Neural progenitor cell (in vitro differentiated cells): ENCODE measurements around the gene SNCAIP. TPM values are rescaled to one million over a fixed set of nuclear protein-coding genes. Genes with fewer than 3 reads are reported as not detected.
A peak's percentile ranks its signal among the peaks of the same experiment; 100 is the strongest.

ENCODE experiments used
- DNase-seq: peaks from one replicate; pipeline ENCODE4 v3.0.0-alpha.2; 2016; ENCODE audit warnings: low spot score
- H2AFZ ChIP-seq: fragments of 200-600 bp; sonication (generic); replicated peaks from 2 replicates; pipeline ENCODE4 v1.6.1; 2016; ENCODE audit warnings: antibody characterized with exemption
- H3F3A ChIP-seq: fragments of 200-600 bp; sonication (generic); 2 replicates; pipeline ENCODE4 v1.6.1; 2016; ENCODE audit warnings: antibody characterized with exemption, low read depth
- H3K27ac ChIP-seq: fragments of 200-600 bp; sonication (generic); 2 replicates; pipeline ENCODE4 v1.5.1; 2016; ENCODE audit warnings: mild to moderate bottlenecking
- H3K27me3 ChIP-seq: fragments of 200-600 bp; sonication (generic); 2 replicates; pipeline ENCODE4 v1.6.1; 2016; ENCODE audit warnings: mild to moderate bottlenecking, moderate library complexity
- H3K36me3 ChIP-seq: fragments of 200-600 bp; sonication (generic); 2 replicates; pipeline ENCODE4 v1.5.1; 2016
- H3K4me1 ChIP-seq: fragments of 200-600 bp; sonication (generic); 2 replicates; pipeline ENCODE4 v1.6.1; 2016; ENCODE audit warnings: mixed run types
- H3K4me2 ChIP-seq: fragments of 200-600 bp; sonication (generic); 2 replicates; pipeline ENCODE4 v1.6.1; 2016
- H3K4me3 ChIP-seq: fragments of 200-600 bp; sonication (generic); 2 replicates; pipeline ENCODE4 v1.5.1; 2016
- H3K79me2 ChIP-seq: fragments of 200-600 bp; sonication (generic); 2 replicates; pipeline ENCODE4 v1.6.1; 2016; ENCODE audit warnings: low read depth
- H3K9ac ChIP-seq: fragments of 200-600 bp; sonication (generic); 2 replicates; pipeline ENCODE4 v1.6.1; 2016
- H3K9me3 ChIP-seq: fragments of 200-600 bp; sonication (generic); 2 replicates; pipeline ENCODE4 v1.5.1; 2016; ENCODE audit warnings: low read depth
- H4K20me1 ChIP-seq: fragments of 200-600 bp; sonication (generic); 2 replicates; pipeline ENCODE4 v1.6.1; 2016; ENCODE audit warnings: low read depth
- H3K27ac Mint-ChIP-seq: 3 replicates; pipeline ENCODE4 v1.8.0; 2021; ENCODE audit warnings: mixed read lengths
- H3K27me3 Mint-ChIP-seq: 2 replicates; pipeline ENCODE4 v1.8.0; 2022; ENCODE audit warnings: low read depth, mild to moderate bottlenecking, inconsistent platforms, moderate library complexity, mixed read lengths; ENCODE audit not compliant: insufficient read depth
- H3K36me3 Mint-ChIP-seq: 3 replicates; pipeline ENCODE4 v1.8.0; 2021; ENCODE audit warnings: mixed read lengths
- H3K4me1 Mint-ChIP-seq: 3 replicates; pipeline ENCODE4 v1.8.0; 2021; ENCODE audit warnings: mixed read lengths
- H3K4me3 Mint-ChIP-seq: 3 replicates; pipeline ENCODE4 v1.8.0; 2021; ENCODE audit warnings: mild to moderate bottlenecking, moderate library complexity, mixed read lengths
- H3K9me3 Mint-ChIP-seq: 3 replicates; pipeline ENCODE4 v1.8.0; 2020; ENCODE audit warnings: mixed read lengths
- CTCF ChIP-seq: fragments of 200-600 bp; sonication (generic); IDR thresholded peaks from 2 replicates; pipeline ENCODE4 v1.5.1; 2017; ENCODE audit warnings: antibody characterized with exemption, mild to moderate bottlenecking
- EZH2 ChIP-seq: fragments of 200-600 bp; sonication (generic); IDR thresholded peaks from 2 replicates; pipeline ENCODE4 v1.6.1; 2017; ENCODE audit warnings: antibody characterized with exemption, mild to moderate bottlenecking, moderate library complexity
- EZH2phosphoT487 ChIP-seq: fragments of 200-600 bp; sonication (generic); IDR thresholded peaks from 2 replicates; pipeline ENCODE4 v1.6.1; 2017; ENCODE audit warnings: antibody characterized with exemption
- total RNA-seq: library from RNA; depleted of rRNA; stranded (reverse); fragments of >200 nt; gene quantifications from 2 replicates; pipeline ENCODE4 v1.2.3, GENCODE V29; 2015; ENCODE audit warnings: low replicate concordance

Gene SNCAIP
- total RNA-seq, 1 donor from 2014 or later: 4.8 TPM

GRCh38 chr5:122421374-122422079, 109.5 kb downstream of the SNCAIP start:
- Histone ChIP-seq H2AFZ (no peak overlapping the region), H3K36me3 (no peaks in the 10 kb centered on the region), H3K9ac (no peak overlapping the region), H3K4me3 (no peak overlapping the region), H3K4me2 (no peak overlapping the region), H3F3A (peaks cover 5% of the 10 kb centered on the region), H3K4me1 (peaks cover 11% of the 10 kb centered on the region), H3K27me3 (no peaks in the 10 kb centered on the region), H4K20me1 (no peaks in the 10 kb centered on the region), H3K79me2 (no peaks in the 10 kb centered on the region), H3K9me3 (no peaks in the 10 kb centered on the region), H3K27ac (no peak overlapping the region)
- no peak for TF ChIP-seq CTCF
- no peak for TF ChIP-seq EZH2
- no peak for TF ChIP-seq EZH2phosphoT487
- no peak for DNase-seq
- no peak overlapping the region for H3K4me3 Mint-ChIP-seq
- H3K4me1 Mint-ChIP-seq: peaks cover 6% of the 10 kb centered on the region
- H3K9me3 Mint-ChIP-seq: no peaks in the 10 kb centered on the region
- no peaks in the 10 kb centered on the region for H3K27me3 Mint-ChIP-seq
- no peak overlapping the region for H3K27ac Mint-ChIP-seq
- H3K36me3 Mint-ChIP-seq: peaks cover 1% of the 10 kb centered on the region

- no peak overlapping the region for H3K4me3 Mint-ChIP-seq
- Histone ChIP-seq H2AFZ (no peak overlapping the region), H3K4me1 (peaks cover 11% of the 10 kb centered on the region), H3K9ac (no peak overlapping the region), H3K79me2 (no peaks in the 10 kb centered on the region), H4K20me1 (no peaks in the 10 kb centered on the region), H3K27ac (no peak overlapping the region), H3K36me3 (no peaks in the 10 kb centered on the region), H3K27me3 (no peaks in the 10 kb centered on the region), H3K9me3 (no peaks in the 10 kb centered on the region), H3K4me3 (no peak overlapping the region), H3F3A (peaks cover 5% of the 10 kb centered on the region), H3K4me2 (no peak overlapping the region)
- no peaks in the 10 kb centered on the region for H3K27me3 Mint-ChIP-seq
- H3K4me1 Mint-ChIP-seq: peaks cover 6% of the 10 kb centered on the region
- no peaks in the 10 kb centered on the region for H3K9me3 Mint-ChIP-seq
- H3K36me3 Mint-ChIP-seq: peaks cover 1% of the 10 kb centered on the region
- no peak for DNase-seq
- TF ChIP-seq EZH2: no peak
- TF ChIP-seq EZH2phosphoT487: no peak
- TF ChIP-seq CTCF: no peak
- H3K27ac Mint-ChIP-seq: no peak overlapping the region
Measured at GRCh38 chr5:122423221-122423620, 111.2 kb downstream of the SNCAIP start.

- Histone ChIP-seq H3K4me3 (no peak overlapping the region), H3K79me2 (no peaks in the 10 kb centered on the region), H3K36me3 (no peaks in the 10 kb centered on the region), H2AFZ (no peak overlapping the region), H3K9ac (no peak overlapping the region), H3K27ac (no peak overlapping the region), H4K20me1 (no peaks in the 10 kb centered on the region), H3F3A (peaks cover 14% of the 10 kb centered on the region), H3K27me3 (no peaks in the 10 kb centered on the region), H3K4me1 (peaks cover 11% of the 10 kb centered on the region), H3K4me2 (no peak overlapping the region), H3K9me3 (no peaks in the 10 kb centered on the region)
- peak; percentile 15 for DNase-seq
- H3K27me3 Mint-ChIP-seq: no peaks in the 10 kb centered on the region
- peaks cover 4% of the 10 kb centered on the region for H3K9me3 Mint-ChIP-seq
- no peak overlapping the region for H3K27ac Mint-ChIP-seq
- H3K36me3 Mint-ChIP-seq: peaks cover 3% of the 10 kb centered on the region
- no peak for TF ChIP-seq EZH2phosphoT487
- no peak for TF ChIP-seq EZH2
- no peak for TF ChIP-seq CTCF
- H3K4me1 Mint-ChIP-seq: peaks cover 5% of the 10 kb centered on the region
- no peak overlapping the region for H3K4me3 Mint-ChIP-seq
Measured at GRCh38 chr5:122424132-122424531, 112.1 kb downstream of the SNCAIP start.
